ENCODE measurements around the gene KIF13A. TPM values are rescaled to one million over a fixed set of nuclear protein-coding genes. Genes with fewer than 3 reads are reported as not detected.

KIF13A gene
- total and polyA plus RNA-seq, 12 donors: 16.7 to 198 (median 97.8) TPM

DNA sequence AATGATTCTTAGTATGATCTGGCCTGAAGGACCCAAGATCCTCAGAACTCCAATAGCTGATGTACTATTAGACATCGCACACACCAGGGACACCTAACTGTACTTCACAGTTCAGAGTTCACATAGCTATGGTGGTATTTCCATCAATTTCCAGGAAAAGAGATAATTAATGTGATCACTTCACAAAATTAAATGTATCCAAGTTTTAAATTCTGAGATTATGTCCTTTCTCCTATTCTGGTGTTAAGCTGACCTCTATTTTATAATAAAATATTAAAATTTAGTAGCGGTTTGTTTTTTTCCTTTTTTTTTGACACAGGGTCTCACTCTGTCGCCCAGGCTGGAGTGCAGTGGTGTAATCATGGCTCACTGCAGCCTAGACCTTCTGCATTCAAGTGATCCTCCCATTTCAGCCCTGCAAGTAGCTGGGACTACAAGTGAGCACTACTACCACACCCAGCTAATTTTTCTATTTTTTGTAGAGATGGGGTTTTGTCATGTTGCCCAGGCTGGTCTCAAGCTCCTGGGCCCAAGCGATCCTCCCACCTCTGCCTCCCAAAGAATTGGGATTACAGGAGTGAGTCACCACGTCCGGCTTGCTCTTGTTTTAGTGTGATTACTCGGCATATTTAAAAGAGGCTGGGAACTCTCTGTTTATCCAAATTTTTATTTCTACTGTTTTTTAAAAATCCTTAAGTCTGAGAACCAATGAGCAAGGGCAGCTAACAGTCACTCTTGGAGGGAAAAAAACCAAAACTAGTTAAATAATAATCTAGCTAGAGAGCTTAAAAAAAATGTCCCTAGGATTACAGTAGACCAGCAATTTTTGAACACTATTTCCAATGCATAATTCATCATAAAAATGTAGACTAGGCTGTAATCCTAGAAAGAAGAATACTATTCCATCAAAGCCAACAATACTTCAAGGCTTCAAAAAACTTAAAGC, 16.0 kb downstream of the KIF13A start:
- peak overlapping the region in 9 of 10 donors; percentile 22 to 84 (median 65) for H3K27ac ChIP-seq
- H3K27me3 ChIP-seq: no peaks in the 10 kb centered on the region
- peak in 1 of 2 donors; percentile 13 for DNase-seq
- no peaks in the 10 kb centered on the region for H3K9me3 ChIP-seq
- peaks cover 21 to 88% (median 79%) of the 10 kb centered on the region in 9 donors for H3K4me1 ChIP-seq
- H3K36me3 ChIP-seq: no peaks in the 10 kb centered on the region
- intact Hi-C loops (cut with DNase I): loop anchor here in 3 of 10 donors (5.0 kb wide), 1 partner anchor 39 kb away; no protein-coding TSS in a partner anchor
- peak overlapping the region in 2 of 10 donors; percentile 3 to 34 for H3K4me3 ChIP-seq
- TF ChIP-seq, protein P1, sequence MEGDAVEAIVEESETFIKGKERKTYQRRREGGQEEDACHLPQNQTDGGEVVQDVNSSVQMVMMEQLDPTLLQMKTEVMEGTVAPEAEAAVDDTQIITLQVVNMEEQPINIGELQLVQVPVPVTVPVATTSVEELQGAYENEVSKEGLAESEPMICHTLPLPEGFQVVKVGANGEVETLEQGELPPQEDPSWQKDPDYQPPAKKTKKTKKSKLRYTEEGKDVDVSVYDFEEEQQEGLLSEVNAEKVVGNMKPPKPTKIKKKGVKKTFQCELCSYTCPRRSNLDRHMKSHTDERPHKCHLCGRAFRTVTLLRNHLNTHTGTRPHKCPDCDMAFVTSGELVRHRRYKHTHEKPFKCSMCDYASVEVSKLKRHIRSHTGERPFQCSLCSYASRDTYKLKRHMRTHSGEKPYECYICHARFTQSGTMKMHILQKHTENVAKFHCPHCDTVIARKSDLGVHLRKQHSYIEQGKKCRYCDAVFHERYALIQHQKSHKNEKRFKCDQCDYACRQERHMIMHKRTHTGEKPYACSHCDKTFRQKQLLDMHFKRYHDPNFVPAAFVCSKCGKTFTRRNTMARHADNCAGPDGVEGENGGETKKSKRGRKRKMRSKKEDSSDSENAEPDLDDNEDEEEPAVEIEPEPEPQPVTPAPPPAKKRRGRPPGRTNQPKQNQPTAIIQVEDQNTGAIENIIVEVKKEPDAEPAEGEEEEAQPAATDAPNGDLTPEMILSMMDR (IDR thresholded peaks at IDR 0.05): no peak
- peak in 5 of 8 donors; percentile 31 to 72 (median 40) for ATAC-seq
- 69 to 73% methylated on average over 7 of the region's 7 CpGs for WGBS, 2 donors

DNA sequence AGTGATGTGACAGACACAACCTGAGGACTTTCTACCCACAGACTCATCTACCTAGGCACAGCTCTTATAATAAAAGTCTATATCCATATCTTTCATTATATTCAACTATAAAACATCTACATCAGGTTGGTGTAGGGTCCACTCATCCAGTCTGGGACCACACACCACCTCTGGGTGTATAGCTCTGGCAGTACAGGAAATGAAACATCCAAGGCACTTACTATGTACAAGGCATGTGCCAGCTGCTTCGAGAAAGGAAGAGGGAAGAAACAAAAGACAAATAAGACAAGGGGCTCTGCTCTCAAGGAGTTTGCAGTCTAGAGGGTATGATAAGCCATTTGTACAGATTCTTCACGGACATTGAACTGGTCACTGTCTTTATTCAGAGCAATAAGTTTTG, 18.6 kb downstream of the KIF13A start:
- TF ChIP-seq, protein P1 (IDR thresholded peaks at IDR 0.05): no peak
- no peaks in the 10 kb centered on the region for H3K27me3 ChIP-seq
- no peak overlapping the region for H3K4me3 ChIP-seq
- peaks cover 21 to 96% (median 88%) of the 10 kb centered on the region in 9 donors for H3K4me1 ChIP-seq
- ATAC-seq (no peak), DNase-seq (no peak)
- 67 to 78% methylated on average over 2 of the region's 2 CpGs for WGBS, 2 donors
- H3K36me3 ChIP-seq: no peaks in the 10 kb centered on the region
- intact Hi-C loops (cut with DNase I): loop anchor here in 1 of 10 donors (5.0 kb wide), 1 partner anchor 37 kb away; no protein-coding TSS in a partner anchor
- H3K9me3 ChIP-seq: no peaks in the 10 kb centered on the region
- peak overlapping the region in 1 of 10 donors; percentile 8 for H3K27ac ChIP-seq

DNA sequence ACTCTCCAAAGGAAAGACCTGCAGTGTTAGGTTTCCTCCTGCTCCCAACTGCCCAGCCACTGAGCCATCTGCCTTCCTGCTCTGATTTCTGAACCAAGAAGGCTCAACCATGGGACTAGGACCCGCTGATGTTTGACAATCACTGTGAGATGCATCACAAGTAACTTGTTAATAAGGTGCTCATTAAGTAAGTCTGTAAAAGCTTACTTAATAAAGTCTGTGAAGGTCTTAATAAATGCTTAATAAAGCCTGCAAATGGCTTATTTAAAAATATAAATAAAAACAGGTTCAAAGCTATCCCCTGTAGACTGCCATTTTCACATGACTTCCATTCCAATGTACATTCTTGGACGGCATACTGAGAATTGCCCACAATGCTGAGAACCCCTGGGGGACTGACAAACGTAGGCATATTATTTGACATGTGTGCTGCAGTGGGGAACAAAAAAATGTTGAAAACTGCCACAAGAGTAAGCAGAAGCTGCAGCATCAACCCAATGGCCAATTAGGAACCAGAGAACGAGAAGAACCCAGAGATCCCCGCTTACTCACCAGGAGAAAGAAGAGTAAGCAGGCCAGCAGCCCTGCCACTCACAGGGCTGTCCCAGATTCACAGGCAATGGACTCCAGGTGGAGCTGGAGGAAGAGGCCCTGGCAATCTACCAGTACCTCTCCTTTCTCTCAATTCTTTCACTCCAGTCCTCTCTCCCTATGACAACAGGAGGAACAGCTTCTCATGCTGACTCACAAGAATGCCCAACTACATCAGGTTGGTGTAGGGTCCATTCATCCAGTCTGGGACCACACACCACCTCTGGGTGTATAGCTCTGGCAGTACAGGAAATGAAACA, 19.5 kb downstream of the KIF13A start:
- Histone ChIP-seq H3K9me3 (no peaks in the 10 kb centered on the region), H3K27ac (peak overlapping the region in 2 of 10 donors; percentile 8 to 9), H3K36me3 (no peaks in the 10 kb centered on the region), H3K27me3 (no peaks in the 10 kb centered on the region), H3K4me1 (peaks cover 20 to 95% (median 83%) of the 10 kb centered on the region in 9 donors), H3K4me3 (no peak overlapping the region)
- DNase-seq (no peak), ATAC-seq (peak in 2 of 8 donors; percentile 24 to 35)
- intact Hi-C loops (cut with DNase I): loop anchor here in 1 of 10 donors (5.0 kb wide), 1 partner anchor 36 kb away; no protein-coding TSS in a partner anchor
- WGBS, 2 donors: 70 to 76% methylated on average over 5 of the region's 5 CpGs
- TF ChIP-seq, protein P1 (IDR thresholded peaks at IDR 0.05): no peak

DNA sequence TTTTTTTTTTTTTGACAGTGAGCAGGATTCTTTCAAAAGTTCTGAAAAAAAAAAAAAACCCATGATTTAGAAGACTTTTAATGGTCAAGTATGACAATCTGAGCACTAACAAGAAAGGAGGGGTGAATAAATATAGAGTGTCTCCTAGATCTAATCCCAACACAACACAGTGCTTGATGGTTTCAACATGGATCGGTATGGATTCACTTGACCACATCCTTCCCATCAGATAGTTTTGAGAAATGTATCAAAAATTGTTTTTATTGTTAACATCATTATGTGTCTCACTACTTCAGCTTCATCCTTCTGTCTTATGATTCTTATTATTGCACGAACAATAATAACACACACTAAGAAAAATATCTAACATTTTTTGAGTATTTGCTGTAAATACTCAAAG, 21.0 kb downstream of the KIF13A start:
- no peaks in the 10 kb centered on the region for H3K9me3 ChIP-seq
- intact Hi-C loops (cut with DNase I): loop anchor here in 1 of 10 donors (5.0 kb wide), 1 partner anchor 34 kb away; no protein-coding TSS in a partner anchor
- no peaks in the 10 kb centered on the region for H3K27me3 ChIP-seq
- 90 to 91% methylated on average over 2 of the region's 2 CpGs for WGBS, 2 donors
- DNase-seq: no peak
- peaks cover 11 to 95% (median 83%) of the 10 kb centered on the region in 9 donors for H3K4me1 ChIP-seq
- no peak overlapping the region for H3K4me3 ChIP-seq
- ATAC-seq: no peak
- H3K27ac ChIP-seq: peak overlapping the region in 3 of 10 donors; percentile 14 to 63 (median 47)
- H3K36me3 ChIP-seq: no peaks in the 10 kb centered on the region
- TF ChIP-seq, protein P1 (IDR thresholded peaks at IDR 0.05): no peak
